Spleen (tissue), 7 donors: ENCODE measurements around the gene PTPRT.

ENCODE experiments used
- CTCF ChIP-seq, 11 experiments: fragments of 200-600 bp in 7 of 11; fragments of 450-650 bp in 4 of 11; sonication (generic) in 4 of 11; IDR thresholded peaks in 8 of 11; conservative IDR thresholded peaks in 3 of 11; 1 replicate in 7 of 11; 2 replicates in 4 of 11; pipeline versions ENCODE4 v1.4.0 to v1.8.0; 2016 to 2021; ENCODE audit warnings: antibody characterized with exemption in 11 of 11, inconsistent platforms in 4 of 11, mild to moderate bottlenecking in 1 of 11
- POLR2A ChIP-seq, 3 donors: fragments of 450-650 bp; IDR thresholded peaks; one replicate each; pipeline ENCODE4 v1.5.1; 2017; ENCODE audit warnings: antibody characterized with exemption in 3 of 3, mild to moderate bottlenecking in 1 of 3
- POLR2AphosphoS5 ChIP-seq, 3 donors: sonication (generic); formaldehyde crosslinking; IDR thresholded peaks; one replicate each; pipeline ENCODE4 v1.5.1; 2017; ENCODE audit warnings: antibody characterized with exemption in 3 of 3
- donor health status: DM: no; HTN: no; CAD: no; lungs with moderate emphysema.
- donor health status: DM: no; HTN: no; CAD: no.
- donor health status: DM: no; HTN: no; CAD: no.

GRCh38 chr20:43220612-43221011 is 30.9 kb upstream of the PTPRT start:
- no peak for TF ChIP-seq POLR2AphosphoS5 (IDR thresholded peaks at IDR 0.05)
- TF ChIP-seq CTCF (IDR thresholded peaks at IDR 0.05 in 8 of 11, conservative IDR thresholded peaks at IDR 0.05 in 3 of 11): no peak
- no peak for TF ChIP-seq POLR2A (IDR thresholded peaks at IDR 0.05)
